ENCODE data around the gene SYNPO2. TPM values are rescaled to one million over a fixed set of nuclear protein-coding genes. Genes with fewer than 3 reads are reported as not detected.

The SYNPO2 gene
- total and polyA plus RNA-seq, 2 of the 8 experiments (the other 6 are each of a cell fraction or from before 2014, with no cell fraction given) = 0.50 to 4.2 TPM

GRCh38 chr4:119087656-119088055 is 199.0 kb downstream of the SYNPO2 start (continued):
- TF ChIP-seq FOSL1 (IDR thresholded peaks at IDR 0.05; ENCODE audit: insufficient read depth, low read depth, low read length) (no peak), KDM5A (IDR thresholded peaks at IDR 0.05; ENCODE audit: low read length) (no peak), NRF1 (IDR thresholded peaks at IDR 0.05; ENCODE audit: low read depth, low read length) (no peak), KDM4A (IDR thresholded peaks at IDR 0.05; ENCODE audit: low read depth, low read length, severe bottlenecking) (no peak), RNF2 (IDR thresholded peaks at IDR 0.05; ENCODE audit: borderline replicate concordance, low read depth, low read length, missing control alignments, poor library complexity, severe bottlenecking) (no peak), EZH2 (IDR thresholded peaks at IDR 0.05; ENCODE audit: low read depth, low read length, severe bottlenecking) (no peak)

Data from H1 (cell line).